Liver (tissue), 9 donors: ENCODE results near the gene VOPP1. TPM values are rescaled to one million over a fixed set of nuclear protein-coding genes. Genes with fewer than 3 reads are reported as not detected.

Experiments used
- DNase-seq: peaks from one replicate; pipeline ENCODE4 v3.0.0-alpha.2; 2017; ENCODE audit warnings: low spot score
- H3K27ac ChIP-seq, 2 donors: one replicate each; pipeline ENCODE4 v1.7.0; 2013; ENCODE audit warnings: inconsistent platforms in 2 of 2, low read length in 2 of 2, control low read depth in 1 of 2, low read depth in 1 of 2, mild to moderate bottlenecking in 1 of 2
- H3K27me3 ChIP-seq, 4 donors: one replicate each; pipeline versions ENCODE4 v1.6.1 to v1.7.0; 2013; ENCODE audit warnings: low read length in 3 of 4, inconsistent platforms in 1 of 4, mild to moderate bottlenecking in 1 of 4, moderate library complexity in 1 of 4; ENCODE audit not compliant: control insufficient read depth in 4 of 4, insufficient read depth in 4 of 4
- H3K36me3 ChIP-seq, 4 donors: one replicate each; pipeline versions ENCODE4 v1.6.1 to v1.7.0; 2013; ENCODE audit warnings: low read length in 3 of 4, mild to moderate bottlenecking in 3 of 4, low read depth in 1 of 4, moderate library complexity in 1 of 4; ENCODE audit not compliant: control insufficient read depth in 4 of 4, insufficient read depth in 3 of 4
- H3K4me1 ChIP-seq, 4 donors: one replicate each; pipeline versions ENCODE4 v1.6.1 to v1.7.0; 2013; ENCODE audit warnings: low read length in 3 of 4, mild to moderate bottlenecking in 3 of 4, moderate library complexity in 1 of 4; ENCODE audit not compliant: control insufficient read depth in 4 of 4, insufficient read depth in 4 of 4
- H3K4me3 ChIP-seq, 3 donors: one replicate each; pipeline versions ENCODE4 v1.6.1 to v1.7.0; 2013; ENCODE audit warnings: low read length in 3 of 3, control low read depth in 1 of 3, low read depth in 1 of 3, mild to moderate bottlenecking in 1 of 3
- H3K9ac ChIP-seq, 2 donors: one replicate each; pipeline ENCODE4 v1.7.0; 2013; ENCODE audit warnings: low read length in 2 of 2, mild to moderate bottlenecking in 2 of 2, moderate library complexity in 2 of 2, control low read depth in 1 of 2, low read depth in 1 of 2
- H3K9me3 ChIP-seq, 4 donors: one replicate each; pipeline versions ENCODE4 v1.6.1 to v1.7.0; 2013; ENCODE audit warnings: low read length in 3 of 4; ENCODE audit not compliant: control insufficient read depth in 4 of 4
- EGR1 ChIP-seq, 2 donors: IDR thresholded peaks; 2 replicates each; pipeline ENCODE4 v1.6.1; 2016 to 2018; ENCODE audit warnings: antibody characterized with exemption in 2 of 2, low read depth in 2 of 2
- FOXA1 ChIP-seq: IDR thresholded peaks from 2 replicates; pipeline ENCODE4 v1.6.1; 2016; ENCODE audit warnings: antibody characterized with exemption
- GABPA ChIP-seq, 2 donors: IDR thresholded peaks in 1 of 2; conservative IDR thresholded peaks in 1 of 2; 2 replicates each; pipeline ENCODE4 v1.6.1; 2016; ENCODE audit warnings: antibody characterized with exemption in 2 of 2, mild to moderate bottlenecking in 1 of 2, moderate library complexity in 1 of 2
- HNF4A ChIP-seq, 2 donors: conservative IDR thresholded peaks; 2 replicates each; pipeline ENCODE4 v1.6.1; 2016; ENCODE audit warnings: antibody characterized with exemption in 2 of 2, mild to moderate bottlenecking in 2 of 2
- JUND ChIP-seq, 2 donors: IDR thresholded peaks; 2 replicates each; pipeline ENCODE4 v1.6.1; 2016; ENCODE audit warnings: antibody characterized with exemption in 2 of 2
- MAX ChIP-seq: IDR thresholded peaks from 2 replicates; pipeline ENCODE4 v1.6.1; 2016; ENCODE audit warnings: antibody characterized with exemption
- RAD21 ChIP-seq, 2 donors: IDR thresholded peaks; 2 replicates each; pipeline ENCODE4 v1.6.1; 2016; ENCODE audit warnings: antibody characterized with exemption in 2 of 2, mild to moderate bottlenecking in 2 of 2
- REST ChIP-seq: IDR thresholded peaks from 2 replicates; pipeline ENCODE4 v1.6.1; 2016; ENCODE audit warnings: antibody characterized with exemption, mild to moderate bottlenecking
- RXRA ChIP-seq, 2 donors: IDR thresholded peaks; 2 replicates each; pipeline ENCODE4 v1.6.1; 2017 to 2018; ENCODE audit warnings: antibody characterized with exemption in 2 of 2, mild to moderate bottlenecking in 1 of 2
- YY1 ChIP-seq: IDR thresholded peaks from 2 replicates; pipeline ENCODE4 v1.6.1; 2016; ENCODE audit warnings: antibody characterized with exemption, mild to moderate bottlenecking
- WGBS: extraction: QIAGEN DNeasy Blood & Tissue Kit; methylation state at CpG from one replicate; pipeline ENCODE4 v1.1.7; 2013; 5-methylcytosine and 5-hydroxymethylcytosine counted together
- polyA plus RNA-seq, 2 donors: library from polyadenylated mRNA; stranded (reverse) in 1 of 2; unstranded in 1 of 2; fragments of 200-250 nt in 1 of 2; fragments of >200 nt in 1 of 2; fragmentation: Nextera tagmentation in 1 of 2; extraction: Ambion mirVana in 1 of 2; gene quantifications; one replicate each; pipeline versions ENCODE4 v1.2.1 to v1.2.3, GENCODE V29; 2013 to 2015
- total RNA-seq, 2 donors: library from RNA; depleted of rRNA; stranded (reverse); fragments of >200 nt; gene quantifications; one replicate each; pipeline ENCODE4 v1.2.3, GENCODE V29; 2014
- TF ChIP-seq, protein P1 (sequence below): IDR thresholded peaks from 2 replicates; pipeline ENCODE4 v1.6.1; 2016; ENCODE audit warnings: antibody characterized with exemption
- TF ChIP-seq, protein P2 (sequence below): fragments of 150-350 bp; IDR thresholded peaks from 2 replicates; pipeline ENCODE4 v1.5.1; 2017; ENCODE audit warnings: improper control_type of control experiment, low read depth, low read length; ENCODE audit not compliant: missing input control
- TF ChIP-seq, protein P3 (sequence below): IDR thresholded peaks from 2 replicates; pipeline ENCODE4 v1.6.1; 2016; ENCODE audit warnings: antibody characterized with exemption
- donor health status: healthy.
- donor health status: healthy.
- donor health status: healthy.
- donor health status: healthy.
- donor health status: healthy.

Gene VOPP1
- total and polyA plus RNA-seq, 4 donors = 11.5 to 23.8 (median 21.7) TPM

DNA sequence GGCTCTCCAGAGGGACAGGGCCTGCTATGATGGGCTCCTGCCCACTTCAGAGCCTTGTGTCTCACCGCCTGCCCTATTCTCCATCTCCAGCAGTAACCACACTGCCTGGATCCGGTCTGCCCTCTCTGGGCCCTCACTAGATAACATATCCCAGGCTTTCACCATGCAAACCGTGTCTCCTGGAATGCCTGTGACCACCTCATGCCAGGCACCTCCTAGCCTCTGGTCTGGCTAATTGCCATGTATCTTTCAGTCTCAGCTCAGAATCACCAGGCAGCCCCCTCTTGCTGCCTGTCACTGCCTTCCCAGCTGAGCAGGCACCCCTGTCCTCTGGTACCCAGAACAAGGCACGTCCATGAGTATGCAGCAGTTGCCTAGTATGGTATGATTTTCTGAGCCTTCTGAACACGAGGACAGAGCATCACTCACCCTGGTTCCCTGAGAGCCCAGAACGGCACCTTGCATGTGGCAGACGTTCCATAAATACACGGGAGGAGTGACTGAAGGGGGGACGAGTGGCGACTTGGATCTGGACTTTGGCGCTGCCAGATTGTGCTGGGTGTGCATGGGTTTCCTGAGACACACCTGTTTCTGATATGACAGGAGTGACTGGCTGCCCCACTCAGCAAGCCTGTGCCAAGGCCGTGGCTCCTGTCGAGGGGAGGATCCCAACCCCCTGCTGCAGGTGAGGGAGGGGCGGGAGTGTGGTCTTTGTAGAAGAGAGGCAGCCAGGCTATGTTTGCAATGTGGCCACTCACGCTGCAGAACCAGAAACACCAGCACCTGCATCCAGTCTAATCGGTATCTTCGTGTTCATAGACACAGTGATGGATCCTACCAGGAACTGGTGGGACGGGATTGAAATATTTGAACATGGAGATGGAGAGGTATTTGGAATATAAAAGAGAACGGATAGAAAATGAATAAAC, 95.2 kb downstream of the VOPP1 start:
- Histone ChIP-seq H3K36me3 (peaks cover 0 to 10% (median 3%) of the 10 kb centered on the region in 4 donors), H3K27ac (no peak overlapping the region)

DNA sequence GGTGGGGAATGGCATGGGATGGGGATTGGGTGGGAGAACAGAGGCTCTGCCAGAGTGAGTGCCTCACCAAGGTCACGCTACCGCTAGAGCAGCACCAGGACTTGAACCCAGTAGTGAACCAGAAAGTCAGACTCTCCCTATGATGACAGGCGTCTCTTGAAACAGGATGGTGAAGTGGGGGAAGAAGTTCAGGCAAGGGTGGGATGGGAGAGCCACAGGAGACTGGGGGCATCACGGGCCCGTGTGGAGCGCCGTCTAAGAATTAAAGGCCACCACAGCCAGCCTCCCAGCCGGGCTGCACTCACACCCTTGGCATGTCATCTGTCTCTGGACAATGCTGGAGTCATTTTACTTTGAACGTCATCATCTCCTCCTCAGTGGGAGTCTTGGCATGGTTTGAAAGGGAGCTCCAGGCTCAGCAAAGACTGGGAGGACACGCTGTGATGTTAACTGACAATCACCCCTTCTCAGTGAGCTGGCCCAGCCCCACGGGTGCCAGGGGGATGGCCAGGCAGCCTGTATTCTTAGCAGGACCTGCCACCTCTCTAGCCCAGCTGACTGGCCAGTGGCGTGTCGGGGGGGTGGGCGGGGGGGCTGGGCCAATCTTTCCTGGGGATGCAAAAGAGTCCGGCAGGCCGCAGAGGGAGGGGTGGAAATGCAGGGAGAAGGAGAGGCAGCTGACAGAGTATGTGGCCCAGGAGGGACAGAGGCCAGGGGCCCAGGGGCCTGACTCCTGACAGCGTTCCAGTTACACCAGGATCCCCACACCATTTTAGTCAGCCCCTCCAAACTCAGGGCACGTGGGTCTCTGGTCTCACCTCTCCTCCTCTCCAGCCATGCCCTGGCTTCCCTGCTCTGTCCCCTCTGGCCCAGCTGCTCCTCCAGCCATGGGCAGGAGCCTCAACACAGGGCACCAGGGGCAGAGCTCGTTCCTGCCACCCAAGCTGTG, 96.2 kb downstream of the VOPP1 start:
- H3K36me3 ChIP-seq = peaks cover 0 to 10% (median 3%) of the 10 kb centered on the region in 4 donors
- H3K9me3 ChIP-seq = no peaks in the 10 kb centered on the region
- no peak overlapping the region for H3K9ac ChIP-seq
- no peak overlapping the region for H3K27ac ChIP-seq
- no peaks in the 10 kb centered on the region for H3K27me3 ChIP-seq
- DNase-seq = no peak
- WGBS = 92% methylated on average over 19 of the region's 19 CpGs
- no peak overlapping the region for H3K4me3 ChIP-seq
- no peaks in the 10 kb centered on the region for H3K4me1 ChIP-seq
- TF ChIP-seq EGR1 (IDR thresholded peaks at IDR 0.05; ENCODE audit: low read depth in 2 of 2) (no peak), RAD21 (IDR thresholded peaks at IDR 0.05) (no peak), GABPA (IDR thresholded peaks at IDR 0.05 in 1 of 2, conservative IDR thresholded peaks at IDR 0.05 in 1 of 2) (no peak), REST (no peak), HNF4A (conservative IDR thresholded peaks at IDR 0.05) (no peak), FOXA1 (no peak), MAX (no peak), RXRA (IDR thresholded peaks at IDR 0.05) (no peak)
- TF ChIP-seq, protein P1, sequence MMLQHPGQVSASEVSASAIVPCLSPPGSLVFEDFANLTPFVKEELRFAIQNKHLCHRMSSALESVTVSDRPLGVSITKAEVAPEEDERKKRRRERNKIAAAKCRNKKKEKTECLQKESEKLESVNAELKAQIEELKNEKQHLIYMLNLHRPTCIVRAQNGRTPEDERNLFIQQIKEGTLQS = no peak
- TF ChIP-seq, protein P2, sequence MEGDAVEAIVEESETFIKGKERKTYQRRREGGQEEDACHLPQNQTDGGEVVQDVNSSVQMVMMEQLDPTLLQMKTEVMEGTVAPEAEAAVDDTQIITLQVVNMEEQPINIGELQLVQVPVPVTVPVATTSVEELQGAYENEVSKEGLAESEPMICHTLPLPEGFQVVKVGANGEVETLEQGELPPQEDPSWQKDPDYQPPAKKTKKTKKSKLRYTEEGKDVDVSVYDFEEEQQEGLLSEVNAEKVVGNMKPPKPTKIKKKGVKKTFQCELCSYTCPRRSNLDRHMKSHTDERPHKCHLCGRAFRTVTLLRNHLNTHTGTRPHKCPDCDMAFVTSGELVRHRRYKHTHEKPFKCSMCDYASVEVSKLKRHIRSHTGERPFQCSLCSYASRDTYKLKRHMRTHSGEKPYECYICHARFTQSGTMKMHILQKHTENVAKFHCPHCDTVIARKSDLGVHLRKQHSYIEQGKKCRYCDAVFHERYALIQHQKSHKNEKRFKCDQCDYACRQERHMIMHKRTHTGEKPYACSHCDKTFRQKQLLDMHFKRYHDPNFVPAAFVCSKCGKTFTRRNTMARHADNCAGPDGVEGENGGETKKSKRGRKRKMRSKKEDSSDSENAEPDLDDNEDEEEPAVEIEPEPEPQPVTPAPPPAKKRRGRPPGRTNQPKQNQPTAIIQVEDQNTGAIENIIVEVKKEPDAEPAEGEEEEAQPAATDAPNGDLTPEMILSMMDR = no peak

More for the DNA sequence above, 95.2 kb downstream of the VOPP1 start:
- Histone ChIP-seq H3K4me3 (no peak overlapping the region), H3K9ac (no peak overlapping the region), H3K27me3 (no peaks in the 10 kb centered on the region), H3K9me3 (no peaks in the 10 kb centered on the region), H3K4me1 (no peaks in the 10 kb centered on the region)
- DNase-seq = no peak
- 97% methylated on average over 19 of the region's 19 CpGs for WGBS
- TF ChIP-seq YY1 = no peak
- no peak for TF ChIP-seq EGR1 (IDR thresholded peaks at IDR 0.05; ENCODE audit: low read depth in 2 of 2)
- TF ChIP-seq MAX = no peak
- TF ChIP-seq, protein P3, sequence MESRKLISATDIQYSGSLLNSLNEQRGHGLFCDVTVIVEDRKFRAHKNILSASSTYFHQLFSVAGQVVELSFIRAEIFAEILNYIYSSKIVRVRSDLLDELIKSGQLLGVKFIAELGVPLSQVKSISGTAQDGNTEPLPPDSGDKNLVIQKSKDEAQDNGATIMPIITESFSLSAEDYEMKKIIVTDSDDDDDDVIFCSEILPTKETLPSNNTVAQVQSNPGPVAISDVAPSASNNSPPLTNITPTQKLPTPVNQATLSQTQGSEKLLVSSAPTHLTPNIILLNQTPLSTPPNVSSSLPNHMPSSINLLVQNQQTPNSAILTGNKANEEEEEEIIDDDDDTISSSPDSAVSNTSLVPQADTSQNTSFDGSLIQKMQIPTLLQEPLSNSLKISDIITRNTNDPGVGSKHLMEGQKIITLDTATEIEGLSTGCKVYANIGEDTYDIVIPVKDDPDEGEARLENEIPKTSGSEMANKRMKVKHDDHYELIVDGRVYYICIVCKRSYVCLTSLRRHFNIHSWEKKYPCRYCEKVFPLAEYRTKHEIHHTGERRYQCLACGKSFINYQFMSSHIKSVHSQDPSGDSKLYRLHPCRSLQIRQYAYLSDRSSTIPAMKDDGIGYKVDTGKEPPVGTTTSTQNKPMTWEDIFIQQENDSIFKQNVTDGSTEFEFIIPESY = no peak
- TF ChIP-seq, protein P2 = no peak
- no peak for TF ChIP-seq FOXA1
- TF ChIP-seq RXRA (IDR thresholded peaks at IDR 0.05) = no peak
- no peak for TF ChIP-seq JUND (IDR thresholded peaks at IDR 0.05)
- no peak for TF ChIP-seq GABPA (IDR thresholded peaks at IDR 0.05 in 1 of 2, conservative IDR thresholded peaks at IDR 0.05 in 1 of 2)
